Liver (tissue), 9 donors: ENCODE results near the gene KPNA2. TPM values are rescaled to one million over a fixed set of nuclear protein-coding genes. Genes with fewer than 3 reads are reported as not detected.

Source experiments
- DNase-seq: peaks from one replicate; pipeline ENCODE4 v3.0.0-alpha.2; 2017; ENCODE audit warnings: low spot score
- H3K27ac ChIP-seq, 2 donors: one replicate each; pipeline ENCODE4 v1.7.0; 2013; ENCODE audit warnings: inconsistent platforms in 2 of 2, low read length in 2 of 2, control low read depth in 1 of 2, low read depth in 1 of 2, mild to moderate bottlenecking in 1 of 2
- H3K27me3 ChIP-seq, 4 donors: one replicate each; pipeline versions ENCODE4 v1.6.1 to v1.7.0; 2013; ENCODE audit warnings: low read length in 3 of 4, inconsistent platforms in 1 of 4, mild to moderate bottlenecking in 1 of 4, moderate library complexity in 1 of 4; ENCODE audit not compliant: control insufficient read depth in 4 of 4, insufficient read depth in 4 of 4
- H3K36me3 ChIP-seq, 4 donors: one replicate each; pipeline versions ENCODE4 v1.6.1 to v1.7.0; 2013; ENCODE audit warnings: low read length in 3 of 4, mild to moderate bottlenecking in 3 of 4, low read depth in 1 of 4, moderate library complexity in 1 of 4; ENCODE audit not compliant: control insufficient read depth in 4 of 4, insufficient read depth in 3 of 4
- H3K4me1 ChIP-seq, 4 donors: one replicate each; pipeline versions ENCODE4 v1.6.1 to v1.7.0; 2013; ENCODE audit warnings: low read length in 3 of 4, mild to moderate bottlenecking in 3 of 4, moderate library complexity in 1 of 4; ENCODE audit not compliant: control insufficient read depth in 4 of 4, insufficient read depth in 4 of 4
- H3K4me3 ChIP-seq, 3 donors: one replicate each; pipeline versions ENCODE4 v1.6.1 to v1.7.0; 2013; ENCODE audit warnings: low read length in 3 of 3, control low read depth in 1 of 3, low read depth in 1 of 3, mild to moderate bottlenecking in 1 of 3
- H3K9ac ChIP-seq, 2 donors: one replicate each; pipeline ENCODE4 v1.7.0; 2013; ENCODE audit warnings: low read length in 2 of 2, mild to moderate bottlenecking in 2 of 2, moderate library complexity in 2 of 2, control low read depth in 1 of 2, low read depth in 1 of 2
- H3K9me3 ChIP-seq, 4 donors: one replicate each; pipeline versions ENCODE4 v1.6.1 to v1.7.0; 2013; ENCODE audit warnings: low read length in 3 of 4; ENCODE audit not compliant: control insufficient read depth in 4 of 4
- EGR1 ChIP-seq, 2 donors: IDR thresholded peaks; 2 replicates each; pipeline ENCODE4 v1.6.1; 2016 to 2018; ENCODE audit warnings: antibody characterized with exemption in 2 of 2, low read depth in 2 of 2
- FOXA1 ChIP-seq: IDR thresholded peaks from 2 replicates; pipeline ENCODE4 v1.6.1; 2016; ENCODE audit warnings: antibody characterized with exemption
- FOXA2 ChIP-seq: IDR thresholded peaks from 2 replicates; pipeline ENCODE4 v1.6.1; 2016; ENCODE audit warnings: antibody characterized with exemption
- GABPA ChIP-seq, 2 donors: IDR thresholded peaks in 1 of 2; conservative IDR thresholded peaks in 1 of 2; 2 replicates each; pipeline ENCODE4 v1.6.1; 2016; ENCODE audit warnings: antibody characterized with exemption in 2 of 2, mild to moderate bottlenecking in 1 of 2, moderate library complexity in 1 of 2
- HNF4A ChIP-seq, 2 donors: conservative IDR thresholded peaks; 2 replicates each; pipeline ENCODE4 v1.6.1; 2016; ENCODE audit warnings: antibody characterized with exemption in 2 of 2, mild to moderate bottlenecking in 2 of 2
- HNF4G ChIP-seq: IDR thresholded peaks from 2 replicates; pipeline ENCODE4 v1.6.1; 2016; ENCODE audit warnings: antibody characterized with exemption
- JUND ChIP-seq, 2 donors: IDR thresholded peaks; 2 replicates each; pipeline ENCODE4 v1.6.1; 2016; ENCODE audit warnings: antibody characterized with exemption in 2 of 2
- NR2F2 ChIP-seq: IDR thresholded peaks from 2 replicates; pipeline ENCODE4 v1.6.1; 2016; ENCODE audit warnings: antibody characterized with exemption
- RAD21 ChIP-seq, 2 donors: IDR thresholded peaks; 2 replicates each; pipeline ENCODE4 v1.6.1; 2016; ENCODE audit warnings: antibody characterized with exemption in 2 of 2, mild to moderate bottlenecking in 2 of 2
- RXRA ChIP-seq, 2 donors: IDR thresholded peaks; 2 replicates each; pipeline ENCODE4 v1.6.1; 2017 to 2018; ENCODE audit warnings: antibody characterized with exemption in 2 of 2, mild to moderate bottlenecking in 1 of 2
- SP1 ChIP-seq: IDR thresholded peaks from 2 replicates; pipeline ENCODE4 v1.6.1; 2018; ENCODE audit warnings: antibody characterized with exemption, mild to moderate bottlenecking
- TAF1 ChIP-seq: conservative IDR thresholded peaks from 2 replicates; pipeline ENCODE4 v1.6.1; 2016; ENCODE audit warnings: antibody characterized with exemption, mild to moderate bottlenecking
- YY1 ChIP-seq: IDR thresholded peaks from 2 replicates; pipeline ENCODE4 v1.6.1; 2016; ENCODE audit warnings: antibody characterized with exemption, mild to moderate bottlenecking
- WGBS: extraction: QIAGEN DNeasy Blood & Tissue Kit; methylation state at CpG from one replicate; pipeline ENCODE4 v1.1.7; 2013; 5-methylcytosine and 5-hydroxymethylcytosine counted together
- polyA plus RNA-seq, 2 donors: library from polyadenylated mRNA; stranded (reverse) in 1 of 2; unstranded in 1 of 2; fragments of 200-250 nt in 1 of 2; fragments of >200 nt in 1 of 2; fragmentation: Nextera tagmentation in 1 of 2; extraction: Ambion mirVana in 1 of 2; gene quantifications; one replicate each; pipeline versions ENCODE4 v1.2.1 to v1.2.3, GENCODE V29; 2013 to 2015
- total RNA-seq, 2 donors: library from RNA; depleted of rRNA; stranded (reverse); fragments of >200 nt; gene quantifications; one replicate each; pipeline ENCODE4 v1.2.3, GENCODE V29; 2014
- TF ChIP-seq, protein P1 (sequence below): IDR thresholded peaks from 2 replicates; pipeline ENCODE4 v1.6.1; 2016; ENCODE audit warnings: antibody characterized with exemption
- TF ChIP-seq, protein P2 (sequence below): IDR thresholded peaks from 2 replicates; pipeline ENCODE4 v1.6.1; 2016; ENCODE audit warnings: antibody characterized with exemption
- TF ChIP-seq, protein P3 (sequence below): IDR thresholded peaks from 2 replicates; pipeline ENCODE4 v1.6.1; 2016; ENCODE audit warnings: antibody characterized with exemption
- TF ChIP-seq, protein P4 (sequence below): IDR thresholded peaks from 2 replicates; pipeline ENCODE4 v1.6.1; 2016; ENCODE audit warnings: antibody characterized with exemption, mild to moderate bottlenecking
- TF ChIP-seq, protein P5 (sequence below): fragments of 150-350 bp; IDR thresholded peaks from 2 replicates; pipeline ENCODE4 v1.5.1; 2017; ENCODE audit warnings: improper control_type of control experiment, low read depth, low read length; ENCODE audit not compliant: missing input control
- donor health status: healthy.
- donor health status: healthy.
- donor health status: healthy.
- donor health status: healthy.
- donor health status: healthy.

KPNA2 gene
- total RNA-seq (10 to 100 TPM; 10.5 to 61.1 TPM), polyA plus RNA-seq (10 to 100 TPM; 15.4 to 20.2 TPM)

DNA sequence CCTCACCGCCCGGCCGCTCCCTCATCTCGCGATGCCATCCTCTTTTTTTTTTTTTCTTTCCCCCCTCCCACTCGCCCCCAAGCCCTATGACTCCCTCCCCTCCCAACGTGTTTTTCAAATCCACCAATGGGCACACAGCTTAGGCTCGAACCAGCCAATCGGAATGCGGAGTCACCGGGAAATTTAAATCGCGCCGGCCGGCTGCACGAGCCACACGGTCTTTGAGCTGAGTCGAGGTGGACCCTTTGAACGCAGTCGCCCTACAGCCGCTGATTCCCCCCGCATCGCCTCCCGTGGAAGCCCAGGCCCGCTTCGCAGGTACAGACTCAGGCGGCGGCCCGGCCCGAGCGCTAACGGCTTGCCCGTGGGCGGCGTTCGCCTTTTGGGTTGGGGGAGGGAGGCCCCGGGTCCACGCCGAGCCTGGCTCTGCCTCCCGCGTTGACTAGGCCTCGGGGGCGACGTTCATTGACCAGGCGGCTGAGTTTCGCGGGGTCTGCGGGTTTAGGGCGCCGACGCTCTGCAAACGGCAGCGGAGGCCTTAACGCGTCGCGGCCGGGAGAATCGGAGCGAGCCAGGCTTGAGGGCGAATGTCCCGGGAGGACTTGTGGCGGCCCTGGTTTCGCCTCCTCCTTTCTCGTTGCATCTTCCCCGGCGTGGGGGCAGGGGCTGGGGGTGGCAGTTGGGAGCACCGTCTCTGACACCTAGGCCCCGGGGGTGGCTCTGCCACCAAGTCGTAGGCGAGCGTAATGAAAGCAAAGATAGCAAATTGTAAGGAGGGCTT is at the start of gene KPNA2:
KPNA2 (plus strand) TSS at position 213 of the 781 bp plus-strand sequence. CDS start 1,398 bp downstream, outside the sequence.
- Histone ChIP-seq H3K9me3 (no peaks in the 10 kb centered on the region), H3K27ac (peak within 1 kb of the TSS; percentile 80 to 90), H3K36me3 (peaks cover 0 to 13% (median under 1%) of the 10 kb centered on the region in 4 donors), H3K27me3 (no peaks in the 10 kb centered on the region), H3K4me1 (peaks cover 0 to 10% (median 4%) of the 10 kb centered on the region in 4 donors), H3K9ac (peak within 1 kb of the TSS; percentile 74 to 76), H3K4me3 (peak within 1 kb of the TSS; percentile 87 to 98 (median 97))
- TF ChIP-seq SP1 (peak; percentile 67), HNF4A (conservative IDR thresholded peaks at IDR 0.05) (peak in 1 of 2 donors; percentile 4), YY1 (no peak), FOXA2 (no peak), NR2F2 (no peak), EGR1 (IDR thresholded peaks at IDR 0.05; ENCODE audit: low read depth in 2 of 2) (no peak), RXRA (IDR thresholded peaks at IDR 0.05) (no peak), HNF4G (no peak), GABPA (IDR thresholded peaks at IDR 0.05 in 1 of 2, conservative IDR thresholded peaks at IDR 0.05 in 1 of 2) (no peak), JUND (IDR thresholded peaks at IDR 0.05) (no peak), RAD21 (IDR thresholded peaks at IDR 0.05) (no peak), FOXA1 (no peak), TAF1 (peak; percentile 37)
- TF ChIP-seq, protein P1, sequence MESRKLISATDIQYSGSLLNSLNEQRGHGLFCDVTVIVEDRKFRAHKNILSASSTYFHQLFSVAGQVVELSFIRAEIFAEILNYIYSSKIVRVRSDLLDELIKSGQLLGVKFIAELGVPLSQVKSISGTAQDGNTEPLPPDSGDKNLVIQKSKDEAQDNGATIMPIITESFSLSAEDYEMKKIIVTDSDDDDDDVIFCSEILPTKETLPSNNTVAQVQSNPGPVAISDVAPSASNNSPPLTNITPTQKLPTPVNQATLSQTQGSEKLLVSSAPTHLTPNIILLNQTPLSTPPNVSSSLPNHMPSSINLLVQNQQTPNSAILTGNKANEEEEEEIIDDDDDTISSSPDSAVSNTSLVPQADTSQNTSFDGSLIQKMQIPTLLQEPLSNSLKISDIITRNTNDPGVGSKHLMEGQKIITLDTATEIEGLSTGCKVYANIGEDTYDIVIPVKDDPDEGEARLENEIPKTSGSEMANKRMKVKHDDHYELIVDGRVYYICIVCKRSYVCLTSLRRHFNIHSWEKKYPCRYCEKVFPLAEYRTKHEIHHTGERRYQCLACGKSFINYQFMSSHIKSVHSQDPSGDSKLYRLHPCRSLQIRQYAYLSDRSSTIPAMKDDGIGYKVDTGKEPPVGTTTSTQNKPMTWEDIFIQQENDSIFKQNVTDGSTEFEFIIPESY = peak; percentile 98
- TF ChIP-seq, protein P2, sequence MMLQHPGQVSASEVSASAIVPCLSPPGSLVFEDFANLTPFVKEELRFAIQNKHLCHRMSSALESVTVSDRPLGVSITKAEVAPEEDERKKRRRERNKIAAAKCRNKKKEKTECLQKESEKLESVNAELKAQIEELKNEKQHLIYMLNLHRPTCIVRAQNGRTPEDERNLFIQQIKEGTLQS = no peak
- TF ChIP-seq, protein P3, sequence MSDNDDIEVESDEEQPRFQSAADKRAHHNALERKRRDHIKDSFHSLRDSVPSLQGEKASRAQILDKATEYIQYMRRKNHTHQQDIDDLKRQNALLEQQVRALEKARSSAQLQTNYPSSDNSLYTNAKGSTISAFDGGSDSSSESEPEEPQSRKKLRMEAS = peak; percentile 81
- TF ChIP-seq, protein P4, sequence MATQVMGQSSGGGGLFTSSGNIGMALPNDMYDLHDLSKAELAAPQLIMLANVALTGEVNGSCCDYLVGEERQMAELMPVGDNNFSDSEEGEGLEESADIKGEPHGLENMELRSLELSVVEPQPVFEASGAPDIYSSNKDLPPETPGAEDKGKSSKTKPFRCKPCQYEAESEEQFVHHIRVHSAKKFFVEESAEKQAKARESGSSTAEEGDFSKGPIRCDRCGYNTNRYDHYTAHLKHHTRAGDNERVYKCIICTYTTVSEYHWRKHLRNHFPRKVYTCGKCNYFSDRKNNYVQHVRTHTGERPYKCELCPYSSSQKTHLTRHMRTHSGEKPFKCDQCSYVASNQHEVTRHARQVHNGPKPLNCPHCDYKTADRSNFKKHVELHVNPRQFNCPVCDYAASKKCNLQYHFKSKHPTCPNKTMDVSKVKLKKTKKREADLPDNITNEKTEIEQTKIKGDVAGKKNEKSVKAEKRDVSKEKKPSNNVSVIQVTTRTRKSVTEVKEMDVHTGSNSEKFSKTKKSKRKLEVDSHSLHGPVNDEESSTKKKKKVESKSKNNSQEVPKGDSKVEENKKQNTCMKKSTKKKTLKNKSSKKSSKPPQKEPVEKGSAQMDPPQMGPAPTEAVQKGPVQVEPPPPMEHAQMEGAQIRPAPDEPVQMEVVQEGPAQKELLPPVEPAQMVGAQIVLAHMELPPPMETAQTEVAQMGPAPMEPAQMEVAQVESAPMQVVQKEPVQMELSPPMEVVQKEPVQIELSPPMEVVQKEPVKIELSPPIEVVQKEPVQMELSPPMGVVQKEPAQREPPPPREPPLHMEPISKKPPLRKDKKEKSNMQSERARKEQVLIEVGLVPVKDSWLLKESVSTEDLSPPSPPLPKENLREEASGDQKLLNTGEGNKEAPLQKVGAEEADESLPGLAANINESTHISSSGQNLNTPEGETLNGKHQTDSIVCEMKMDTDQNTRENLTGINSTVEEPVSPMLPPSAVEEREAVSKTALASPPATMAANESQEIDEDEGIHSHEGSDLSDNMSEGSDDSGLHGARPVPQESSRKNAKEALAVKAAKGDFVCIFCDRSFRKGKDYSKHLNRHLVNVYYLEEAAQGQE = peak; percentile 90
- TF ChIP-seq, protein P5, sequence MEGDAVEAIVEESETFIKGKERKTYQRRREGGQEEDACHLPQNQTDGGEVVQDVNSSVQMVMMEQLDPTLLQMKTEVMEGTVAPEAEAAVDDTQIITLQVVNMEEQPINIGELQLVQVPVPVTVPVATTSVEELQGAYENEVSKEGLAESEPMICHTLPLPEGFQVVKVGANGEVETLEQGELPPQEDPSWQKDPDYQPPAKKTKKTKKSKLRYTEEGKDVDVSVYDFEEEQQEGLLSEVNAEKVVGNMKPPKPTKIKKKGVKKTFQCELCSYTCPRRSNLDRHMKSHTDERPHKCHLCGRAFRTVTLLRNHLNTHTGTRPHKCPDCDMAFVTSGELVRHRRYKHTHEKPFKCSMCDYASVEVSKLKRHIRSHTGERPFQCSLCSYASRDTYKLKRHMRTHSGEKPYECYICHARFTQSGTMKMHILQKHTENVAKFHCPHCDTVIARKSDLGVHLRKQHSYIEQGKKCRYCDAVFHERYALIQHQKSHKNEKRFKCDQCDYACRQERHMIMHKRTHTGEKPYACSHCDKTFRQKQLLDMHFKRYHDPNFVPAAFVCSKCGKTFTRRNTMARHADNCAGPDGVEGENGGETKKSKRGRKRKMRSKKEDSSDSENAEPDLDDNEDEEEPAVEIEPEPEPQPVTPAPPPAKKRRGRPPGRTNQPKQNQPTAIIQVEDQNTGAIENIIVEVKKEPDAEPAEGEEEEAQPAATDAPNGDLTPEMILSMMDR = no peak
- under 1% methylated on average over 70 of the region's 72 CpGs for WGBS
- DNase-seq = peak; percentile 96
